Measurements from ENCODE around the gene CCIN. TPM values are rescaled to one million over a fixed set of nuclear protein-coding genes. Genes with fewer than 3 reads are reported as not detected.
"Not testable (repeated sequence)": the region's sequence is repeated elsewhere in the genome, so short reads cannot be mapped to it uniquely, and the experiment has no call there.

CCIN gene
- polyA plus RNA-seq, 3 donors: 0.56 TPM; not detected in 2

DNA sequence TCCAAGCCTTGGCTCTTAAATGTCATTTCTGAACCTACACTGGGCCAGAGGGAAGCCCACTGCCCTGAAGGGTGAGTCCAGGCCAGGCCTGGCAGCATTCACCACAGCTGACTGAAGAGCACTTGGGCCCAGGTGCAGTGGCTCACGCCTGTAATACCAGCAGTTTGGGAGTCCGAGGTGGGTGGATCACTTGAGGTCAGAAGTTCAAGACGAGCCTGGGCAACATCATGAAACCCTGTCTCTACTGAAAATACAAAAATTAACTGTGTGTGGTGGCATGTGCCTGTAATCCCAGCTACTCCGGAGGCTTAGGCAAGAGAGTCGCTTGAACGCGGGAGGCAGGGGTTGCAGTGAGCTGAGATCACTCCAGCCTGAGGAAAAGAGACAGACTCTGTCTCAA is 5.1 kb downstream of the CCIN start:
- WGBS, 3 donors: 82 to 92% (median 90%) methylated on average over 7 of the region's 7 CpGs
- no peak overlapping the region for H3K27ac ChIP-seq (ENCODE audit: low read depth, low read length)

DNA sequence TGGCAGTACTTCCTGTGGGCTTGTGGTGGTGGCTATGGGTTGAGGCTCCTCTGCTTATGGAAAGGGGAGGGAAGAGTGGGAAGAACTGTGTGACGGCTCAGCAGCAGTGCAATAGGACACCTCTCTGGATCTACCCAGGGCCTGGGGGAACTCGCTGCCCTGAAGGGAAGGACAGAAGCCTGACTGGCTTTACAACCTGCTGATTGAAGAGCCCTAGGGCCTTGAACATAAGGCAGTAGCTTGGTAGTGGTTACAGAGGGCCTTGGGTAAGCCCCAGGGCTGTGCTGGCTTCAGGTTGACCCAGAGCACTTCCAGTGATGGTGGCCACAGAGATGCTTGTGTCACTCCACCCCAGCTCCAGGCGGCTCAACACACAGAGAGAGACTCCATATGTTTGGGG is 5.5 kb downstream of the CCIN start:
- 87 to 95% (median 89%) methylated on average over 3 of the region's 3 CpGs for WGBS, 3 donors
- no peak overlapping the region for H3K27ac ChIP-seq (ENCODE audit: low read depth, low read length)

DNA sequence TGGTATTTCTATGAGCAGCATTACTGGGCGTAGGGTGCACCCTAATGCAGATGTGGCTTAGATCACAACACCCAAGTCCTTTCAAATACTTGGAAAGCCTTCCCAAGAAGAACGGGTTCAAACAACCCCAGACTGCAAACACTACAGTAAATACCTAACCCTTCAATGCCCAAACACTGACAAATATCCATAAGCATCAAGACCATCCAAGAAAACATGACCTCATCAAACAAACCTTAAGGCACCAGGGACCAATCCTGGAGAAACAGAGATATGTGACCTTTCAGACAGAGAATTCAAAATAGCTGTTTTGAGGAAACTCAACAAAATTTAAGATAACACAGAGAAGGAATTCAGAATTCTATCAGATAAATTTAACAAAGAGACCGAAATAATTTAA is 6.0 kb downstream of the CCIN start:
- WGBS, 3 donors: 76 to 97% (median 90%) methylated on average over 3 of the region's 3 CpGs
- H3K27ac ChIP-seq (ENCODE audit: low read depth, low read length): not testable (repeated sequence)

DNA sequence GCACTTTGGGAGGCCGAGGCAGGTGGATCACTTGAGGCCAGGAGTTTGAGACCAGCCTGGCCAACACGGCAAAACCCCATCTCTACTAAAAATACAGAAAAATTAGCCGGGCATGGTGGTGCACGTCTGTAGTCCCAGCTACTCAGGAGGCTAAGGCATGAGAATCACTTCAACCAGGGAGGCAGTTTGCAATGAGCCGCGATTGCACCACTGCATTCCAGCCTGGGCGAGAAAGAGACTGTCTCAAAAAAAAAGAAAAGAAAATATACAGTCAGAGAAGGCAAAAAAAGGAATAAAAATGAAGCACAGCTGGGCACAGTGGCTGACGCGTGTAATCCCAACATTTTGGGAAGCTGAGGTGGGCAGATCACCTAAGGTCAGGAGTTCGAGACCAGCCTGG is 7.3 kb downstream of the CCIN start:
- H3K27ac ChIP-seq (ENCODE audit: low read depth, low read length): not testable (repeated sequence)
- WGBS, 3 donors: 93 to 99% (median 95%) methylated on average over 10 of the region's 10 CpGs

DNA sequence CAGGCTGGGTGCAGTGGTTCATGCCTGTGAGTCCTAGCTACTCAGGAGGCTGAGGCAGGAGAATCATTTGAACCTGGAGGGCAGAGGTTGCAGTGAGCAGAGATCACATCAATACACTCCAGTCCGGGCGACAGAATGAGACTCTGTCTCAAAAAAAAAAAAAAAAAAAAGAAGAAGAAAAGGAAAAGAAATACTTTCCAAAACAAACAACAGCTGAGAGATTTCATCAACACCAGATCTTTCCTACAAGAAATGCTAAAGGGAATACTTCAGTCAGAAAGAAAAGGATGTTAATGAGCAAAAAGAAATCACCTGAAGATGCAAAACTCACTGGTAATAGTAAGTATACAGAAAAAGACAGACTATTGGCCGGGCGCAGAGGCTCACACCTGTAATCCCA is 8.4 kb downstream of the CCIN start:
- no peak overlapping the region for H3K27ac ChIP-seq (ENCODE audit: low read depth, low read length)
- WGBS, 3 donors: 73 to 91% (median 78%) methylated on average over 4 of the region's 4 CpGs

DNA sequence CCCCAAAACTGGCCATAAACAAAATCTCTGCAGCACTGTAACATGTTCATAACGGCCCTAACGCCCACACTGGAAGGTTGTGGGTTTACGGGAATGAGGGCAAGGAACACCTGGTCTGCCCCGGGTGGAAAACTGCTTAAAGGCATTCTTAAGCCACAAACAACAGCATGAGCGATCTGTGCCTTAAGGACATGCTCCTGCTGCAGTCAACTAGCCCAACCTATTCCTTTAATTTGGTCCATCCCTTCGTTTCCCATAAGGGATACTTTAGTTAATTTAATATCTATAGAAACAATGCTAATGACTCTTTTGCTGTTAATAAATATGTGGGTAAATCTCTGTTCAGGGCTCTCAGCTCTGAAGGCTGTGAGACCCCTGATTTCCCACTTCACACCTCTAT is 11.1 kb downstream of the CCIN start:
- WGBS, 3 donors: 84 to 90% (median 90%) methylated on average over 6 of the region's 6 CpGs
- H3K27ac ChIP-seq (ENCODE audit: low read depth, low read length): not testable (repeated sequence)

DNA sequence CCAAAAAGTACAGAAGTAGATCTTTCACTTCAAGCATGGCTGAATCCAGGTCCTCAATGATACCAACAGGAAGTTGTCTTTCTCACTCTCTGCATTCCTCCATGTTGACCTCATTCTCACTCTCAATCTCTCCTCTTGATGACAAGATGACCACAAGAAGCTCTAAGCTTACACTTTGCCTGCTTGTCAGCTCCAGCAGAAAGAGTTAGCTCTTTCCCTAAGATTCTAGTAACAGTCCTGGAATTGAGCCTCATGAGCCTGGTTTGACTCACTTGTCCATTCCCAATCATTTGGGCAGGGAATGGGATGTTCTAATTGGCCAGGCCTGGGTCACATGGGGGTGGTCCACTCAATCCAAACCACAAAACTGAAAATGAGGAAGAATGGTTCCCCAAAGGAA is 18.2 kb downstream of the CCIN start:
- H3K27ac ChIP-seq (ENCODE audit: low read depth, low read length): no peak overlapping the region

DNA sequence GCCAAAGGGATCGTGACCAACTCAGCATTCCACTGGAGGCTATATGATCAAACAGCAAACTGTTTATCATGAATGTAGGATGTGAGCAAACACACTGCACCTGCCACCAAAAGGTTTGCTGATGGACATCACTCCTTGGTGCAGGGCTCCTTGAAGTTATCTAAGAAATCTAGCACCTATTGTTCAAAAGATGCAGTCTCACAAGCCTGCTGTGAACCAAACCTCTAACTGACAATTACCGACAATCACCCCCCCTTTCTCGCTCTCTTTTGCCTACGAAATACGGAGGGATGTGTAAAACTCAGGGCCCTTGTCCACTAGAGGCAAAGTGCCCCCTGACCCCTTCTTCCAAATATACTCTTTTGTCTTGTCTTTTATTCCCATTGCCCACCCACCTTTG is 19.0 kb downstream of the CCIN start:
- H3K27ac ChIP-seq (ENCODE audit: low read depth, low read length): no peak overlapping the region
- 66 to 91% (median 90%) methylated on average over 5 of the region's 5 CpGs for WGBS, 3 donors

DNA sequence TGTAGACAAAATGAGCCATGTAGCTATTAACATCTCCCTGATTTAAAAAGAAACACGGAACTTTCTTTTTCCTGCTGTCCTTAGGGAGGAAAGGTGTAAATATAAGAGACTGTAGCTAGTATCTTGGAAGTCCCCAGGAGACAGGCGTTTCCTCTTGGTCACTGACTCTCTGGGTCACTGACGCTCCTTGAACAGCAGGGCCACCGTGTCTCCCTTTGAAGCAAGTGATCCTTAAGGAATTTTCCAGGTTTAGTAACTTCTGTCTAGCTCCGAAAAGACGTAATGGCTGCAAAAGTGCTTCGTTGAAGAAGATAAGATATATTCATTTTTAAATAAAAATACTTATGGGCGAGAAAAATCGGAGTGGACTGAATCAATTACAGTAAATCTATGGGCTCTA is 20.8 kb downstream of the CCIN start:
- WGBS, 3 donors: 6 to 7% (median 6%) methylated on average over 9 of the region's 9 CpGs
- no peak overlapping the region for H3K27ac ChIP-seq (ENCODE audit: low read depth, low read length)

DNA sequence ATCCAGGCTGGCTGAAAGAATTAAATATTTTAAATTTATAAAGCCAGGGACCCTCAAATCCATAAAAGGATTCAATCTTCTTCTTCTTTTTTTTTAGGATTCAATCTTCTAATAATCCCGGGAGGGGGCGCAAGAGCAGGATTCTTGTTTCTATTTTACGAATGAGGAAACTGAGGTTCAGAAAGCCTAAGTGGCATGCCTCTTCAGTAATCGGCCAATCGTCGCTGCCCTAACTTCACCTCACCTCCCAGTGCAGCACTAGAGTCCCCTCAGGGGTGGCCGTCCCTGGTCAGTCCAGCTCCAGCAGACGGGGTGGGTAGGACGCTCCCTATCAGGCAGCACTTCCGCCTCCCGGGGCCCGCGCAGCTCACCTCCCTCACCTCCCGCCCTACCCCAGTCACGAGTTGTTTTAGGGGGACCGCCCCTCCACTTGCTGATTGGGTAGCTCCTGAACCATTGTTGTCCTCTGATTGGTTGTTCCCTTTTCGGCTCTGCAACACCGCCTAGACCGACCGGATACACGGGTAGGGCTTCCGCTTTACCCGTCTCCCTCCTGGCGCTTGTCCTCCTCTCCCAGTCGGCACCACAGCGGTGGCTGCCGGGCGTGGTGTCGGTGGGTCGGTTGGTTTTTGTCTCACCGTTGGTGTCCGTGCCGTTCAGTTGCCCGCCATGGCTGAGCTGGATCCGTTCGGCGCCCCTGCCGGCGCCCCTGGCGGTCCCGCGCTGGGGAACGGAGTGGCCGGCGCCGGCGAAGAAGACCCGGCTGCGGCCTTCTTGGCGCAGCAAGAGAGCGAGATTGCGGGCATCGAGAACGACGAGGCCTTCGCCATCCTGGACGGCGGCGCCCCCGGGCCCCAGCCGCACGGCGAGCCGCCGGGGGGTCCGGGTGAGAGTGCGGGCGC is 21.5 kb downstream of the CCIN start, which contains the start of gene CLTA:
Gene CLTA, plus strand, starts transcription at position 534 of the 902 bp plus-strand sequence. Its CDS starts 136 bp downstream, at position 670.
- peak within 1 kb of the TSS; percentile 59 for H3K27ac ChIP-seq (ENCODE audit: low read depth, low read length)
- 0% methylated on average over 68 of the region's 68 CpGs for WGBS, 3 donors

DNA sequence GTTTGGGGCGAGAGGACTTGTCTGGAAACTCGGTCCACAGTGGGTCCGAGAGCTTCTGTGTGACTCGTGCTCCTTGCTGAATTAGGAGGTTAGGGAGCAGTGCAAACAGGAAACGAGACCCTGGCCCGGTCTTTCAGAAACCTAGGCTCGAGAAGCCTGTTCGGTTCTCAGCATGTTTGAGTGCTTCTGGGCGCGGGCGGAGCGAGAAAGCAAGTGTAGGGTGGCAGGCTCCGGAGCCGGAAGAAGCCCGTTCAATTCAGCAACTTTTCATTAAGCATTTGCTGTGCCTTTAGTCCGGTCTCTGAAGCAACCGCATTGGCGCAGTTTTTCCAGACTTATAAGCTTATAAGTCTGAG is 22.1 kb downstream of the CCIN start:
- peak overlapping the region; percentile 59 for H3K27ac ChIP-seq (ENCODE audit: low read depth, low read length)
- 0% methylated on average over 18 of the region's 18 CpGs for WGBS, 3 donors

DNA sequence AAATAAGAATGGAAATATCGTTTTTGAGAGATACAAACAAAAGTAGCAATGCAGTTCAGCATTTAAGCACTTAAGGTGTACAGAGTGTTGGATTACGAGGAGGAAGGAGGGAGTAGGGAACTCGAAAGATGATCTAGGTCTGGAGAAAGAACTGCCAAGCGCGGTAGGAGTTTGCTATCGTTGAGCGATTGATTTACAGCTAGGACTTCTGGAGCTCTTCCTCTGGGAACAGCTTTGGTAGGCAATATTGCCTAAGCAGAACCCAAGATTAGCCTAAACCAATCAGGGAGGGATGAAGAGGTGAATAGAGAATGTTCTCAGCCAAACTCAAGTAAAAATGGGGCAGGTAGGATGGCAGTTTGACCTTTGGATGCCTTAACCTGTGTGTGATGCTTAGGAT is 22.5 kb downstream of the CCIN start:
- WGBS, 3 donors: 0 to 1% (median 1%) methylated on average over 7 of the region's 7 CpGs
- H3K27ac ChIP-seq (ENCODE audit: low read depth, low read length): no peak overlapping the region

DNA sequence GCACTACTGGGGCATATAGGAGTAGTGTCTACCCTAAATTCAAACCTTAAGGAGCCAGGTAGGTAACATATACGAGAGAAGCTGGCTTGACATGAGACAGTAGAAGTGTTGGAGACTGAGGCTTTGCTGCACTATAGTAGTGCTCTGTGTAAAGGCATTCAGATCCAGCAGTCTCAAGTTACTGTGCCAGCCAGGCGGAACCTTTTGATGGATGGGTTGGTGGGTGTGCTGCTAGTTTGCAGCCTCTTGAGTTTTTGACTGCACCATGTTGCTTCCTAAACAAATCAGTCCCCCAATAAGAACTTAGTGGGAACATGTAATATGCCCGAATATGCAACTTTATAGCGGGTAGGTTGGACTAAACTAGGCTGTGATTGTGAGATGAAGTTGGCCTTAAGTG is 23.0 kb downstream of the CCIN start:
- 70 to 73% (median 72%) methylated on average over 4 of the region's 4 CpGs for WGBS, 3 donors
- H3K27ac ChIP-seq (ENCODE audit: low read depth, low read length): no peak overlapping the region

DNA sequence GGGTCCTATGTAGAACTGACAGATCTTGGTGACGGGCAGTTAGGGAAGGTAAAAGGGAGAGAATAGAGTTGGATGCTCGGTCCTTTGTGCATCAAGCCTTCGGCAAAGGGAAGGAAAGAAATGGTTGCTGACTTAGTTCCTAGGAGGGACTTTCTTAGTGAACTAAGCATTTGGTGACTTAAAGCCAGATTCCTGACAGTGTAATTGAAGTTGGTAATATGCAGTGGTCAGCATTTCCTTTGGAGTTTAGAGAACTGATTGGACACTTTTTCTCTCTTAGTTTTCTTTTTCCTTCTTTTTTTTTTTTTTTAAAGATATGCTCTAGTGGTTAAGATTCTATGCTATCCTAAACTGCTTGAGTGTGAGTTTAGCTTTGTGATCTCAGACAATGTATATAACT is 23.8 kb downstream of the CCIN start:
- WGBS, 3 donors: 56 to 75% (median 58%) methylated on average over 3 of the region's 3 CpGs
- H3K27ac ChIP-seq (ENCODE audit: low read depth, low read length): no peak overlapping the region

DNA sequence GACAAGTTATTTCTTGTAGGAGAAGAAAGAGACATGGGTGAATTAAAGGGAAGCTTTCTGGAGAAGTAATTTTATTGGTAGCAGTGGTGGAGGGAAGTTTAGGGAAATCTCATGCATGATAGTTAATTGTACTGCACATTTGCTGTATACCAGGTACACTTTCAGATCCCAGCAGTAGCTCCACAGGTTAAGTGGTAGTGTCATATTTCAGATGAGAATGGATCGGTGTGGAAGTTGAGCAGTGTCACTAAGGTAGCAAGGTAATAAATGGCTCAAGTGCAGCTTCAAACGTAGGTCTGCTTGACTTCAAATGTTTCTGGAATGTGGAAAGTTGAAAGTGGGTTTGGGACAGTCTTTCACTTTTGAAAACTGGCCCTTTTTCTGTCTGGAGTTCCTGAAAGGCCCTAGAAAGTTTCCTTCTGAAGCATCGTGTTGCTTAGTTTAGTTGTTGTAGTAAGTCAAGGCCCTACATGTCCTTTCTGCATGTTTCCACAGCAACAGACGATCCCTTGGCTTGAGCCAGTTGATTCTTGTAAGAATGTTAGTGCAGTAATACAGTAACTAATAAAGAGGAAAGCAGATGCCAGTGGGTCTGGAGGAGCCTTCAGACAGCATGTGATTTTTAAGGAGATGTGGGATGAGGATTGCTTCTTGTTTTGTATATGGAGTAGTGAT is 25.3 kb downstream of the CCIN start:
- 31 to 53% (median 45%) methylated on average over 4 of the region's 4 CpGs for WGBS, 3 donors
- H3K27ac ChIP-seq (ENCODE audit: low read depth, low read length): no peak overlapping the region

DNA sequence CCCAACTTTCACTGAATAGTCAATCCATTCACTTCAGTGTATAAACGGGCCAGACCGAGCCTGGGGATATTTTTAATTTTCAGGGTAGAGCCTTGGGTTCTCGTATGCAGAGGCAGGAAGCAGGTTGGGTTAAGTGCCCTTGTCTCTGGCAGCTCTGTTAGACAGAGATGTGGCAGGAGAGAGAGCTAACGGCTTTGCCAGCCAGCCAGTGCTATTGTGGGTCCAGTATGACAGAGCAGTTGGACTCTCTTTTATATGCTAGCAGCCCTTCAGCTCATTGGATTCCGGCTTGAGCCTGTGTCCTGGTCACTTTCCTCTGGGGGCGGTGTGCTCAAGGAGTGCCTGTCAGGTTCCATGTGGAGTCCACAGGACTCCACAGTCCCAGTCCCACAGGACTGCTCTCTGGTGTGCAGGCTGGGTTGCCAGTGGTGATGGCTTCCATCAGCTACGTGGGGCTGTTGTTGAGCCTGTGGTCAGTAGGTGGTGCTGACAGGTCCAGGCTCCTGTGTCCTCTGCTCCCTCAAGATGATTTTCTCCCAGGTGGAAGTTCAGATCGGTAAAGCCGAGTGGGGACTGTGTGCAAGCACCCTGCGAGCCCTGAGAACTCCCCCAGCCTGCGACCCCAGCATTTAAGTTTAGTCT is 35.8 kb downstream of the CCIN start:
- no peak overlapping the region for H3K27ac ChIP-seq (ENCODE audit: low read depth, low read length)
- WGBS, 3 donors: 79 to 83% (median 81%) methylated on average over 11 of the region's 11 CpGs

DNA sequence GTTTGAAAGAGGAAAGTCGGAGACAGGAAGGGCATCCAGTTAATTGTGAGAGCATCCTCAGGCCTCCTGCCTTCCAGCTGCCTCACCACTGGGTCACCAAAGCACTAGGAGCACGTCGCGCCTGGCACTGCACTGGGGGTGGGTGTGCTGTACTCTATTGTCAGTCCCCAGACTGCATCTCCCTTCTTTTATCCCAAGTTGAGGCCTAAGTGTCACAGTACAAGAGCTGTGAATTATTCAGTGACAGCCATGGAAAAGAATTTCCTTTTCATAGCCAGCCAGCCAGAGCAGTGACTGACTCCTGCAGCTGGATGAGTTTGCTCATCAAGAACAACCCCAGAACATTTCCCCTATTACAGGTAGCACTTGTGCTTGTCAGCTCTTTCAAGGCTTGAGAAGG is 37.8 kb downstream of the CCIN start:
- WGBS, 3 donors: 82 to 88% (median 87%) methylated on average over 4 of the region's 4 CpGs

DNA sequence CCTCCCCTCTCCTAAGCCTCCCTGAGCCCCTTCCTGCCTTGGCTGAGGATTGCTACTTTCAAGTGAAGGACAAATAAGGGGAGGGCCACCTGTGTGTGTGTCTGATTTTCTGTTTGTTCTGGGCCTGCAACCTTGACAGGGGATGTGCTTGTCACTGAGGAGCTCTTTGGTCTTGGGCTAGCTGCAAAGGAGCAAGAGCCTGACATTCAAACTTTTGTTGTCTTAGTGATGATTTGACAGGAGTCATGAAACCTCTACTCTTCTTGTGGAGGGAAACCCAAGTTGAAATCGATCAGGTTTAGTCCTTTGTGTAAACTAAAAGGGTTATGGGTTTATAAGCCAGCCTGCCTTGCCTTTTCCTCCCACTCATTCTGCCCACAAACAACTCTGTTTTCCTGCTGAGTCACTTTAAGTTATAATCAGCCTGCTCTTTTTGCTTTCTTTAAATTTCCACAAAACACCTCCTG is 38.4 kb downstream of the CCIN start:
- H3K27ac ChIP-seq (ENCODE audit: low read depth, low read length): no peak overlapping the region
- WGBS, 3 donors: 17 to 32% (median 23%) methylated on average over 1 of the region's 1 CpG

More for the DNA sequence above, 37.8 kb downstream of the CCIN start:
- no peak overlapping the region for H3K27ac ChIP-seq (ENCODE audit: low read depth, low read length)

DNA sequence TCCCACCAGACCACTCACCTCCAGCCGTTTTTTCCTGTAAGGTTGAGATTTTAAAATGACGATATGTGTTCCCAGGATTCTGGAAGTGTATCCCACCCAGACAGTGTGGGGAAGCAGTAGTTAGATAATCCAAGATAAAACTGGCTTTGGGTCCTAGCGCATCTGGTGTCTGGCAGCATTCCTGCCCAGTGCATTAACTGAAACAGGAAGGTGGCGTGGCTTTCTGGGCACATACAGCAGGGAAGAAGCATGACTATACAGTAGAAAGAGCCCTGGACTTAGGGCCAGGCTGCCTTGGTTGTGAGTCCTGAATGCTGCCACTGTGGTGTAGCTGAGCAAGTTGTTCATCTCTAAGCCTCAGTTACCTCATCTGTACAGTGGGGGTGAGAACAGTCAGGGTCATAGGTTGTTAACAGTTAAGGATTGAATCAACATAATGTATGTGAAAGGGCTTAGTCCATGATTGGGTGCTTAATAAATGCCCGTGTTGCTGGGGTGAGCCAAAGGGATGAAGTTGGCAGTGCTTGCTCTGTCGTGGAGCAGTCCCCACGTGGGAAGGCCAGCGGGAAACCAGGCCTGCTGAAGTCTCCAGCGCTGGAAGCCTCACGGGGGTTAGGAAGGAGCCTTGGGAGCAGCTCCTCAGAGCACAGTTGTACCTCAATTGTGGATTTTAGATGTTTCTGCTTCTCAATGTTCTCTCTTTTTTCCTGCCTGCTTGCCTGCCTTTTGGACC is 39.5 kb downstream of the CCIN start:
- 56 to 75% (median 75%) methylated on average over 10 of the region's 10 CpGs for WGBS, 3 donors
- no peak overlapping the region for H3K27ac ChIP-seq (ENCODE audit: low read depth, low read length)
